Tibial nerve (tissue), 3 donors: Measurements from ENCODE around the gene GJA4.

Source experiments
- CTCF ChIP-seq, 5 experiments: fragments of 200-600 bp in 3 of 5; fragments of 450-650 bp in 2 of 5; sonication (generic) in 3 of 5; IDR thresholded peaks; one replicate each; pipeline ENCODE4 v1.5.1; 2016 to 2019; ENCODE audit warnings: antibody characterized with exemption in 5 of 5, mild to moderate bottlenecking in 3 of 5, moderate library complexity in 2 of 5
- POLR2A ChIP-seq, 2 donors: fragments of 450-650 bp; IDR thresholded peaks; one replicate each; pipeline ENCODE4 v1.6.1; 2017; ENCODE audit warnings: antibody characterized with exemption in 2 of 2, mild to moderate bottlenecking in 2 of 2, moderate library complexity in 2 of 2

GRCh38 chr1:34824817-34825454 lies 32.1 kb downstream of the GJA4 start:
- TF ChIP-seq POLR2A (IDR thresholded peaks at IDR 0.05) (no peak), CTCF (IDR thresholded peaks at IDR 0.05) (no peak)
